Smooth muscle cell (in vitro differentiated cells): Measurements from ENCODE around the gene FRY. TPM values are rescaled to one million over a fixed set of nuclear protein-coding genes. Genes with fewer than 3 reads are reported as not detected.

Experiments used
- DNase-seq: peaks from one replicate; lab custom pipeline; 2025; ENCODE audit not compliant: unreplicated experiment; lab: John Stamatoyannopoulos, UW
- H2AFZ ChIP-seq: fragments of 200-600 bp; sonication (generic); 2 replicates; pipeline ENCODE4 v1.6.0; 2016; ENCODE audit warnings: antibody characterized with exemption, low read depth, mild to moderate bottlenecking
- H3F3A ChIP-seq: fragments of 200-600 bp; sonication (generic); 2 replicates; pipeline ENCODE4 v1.6.0; 2017; ENCODE audit warnings: antibody characterized with exemption, low read depth
- H3K27ac ChIP-seq: fragments of 200-600 bp; sonication (generic); 2 replicates; pipeline ENCODE4 v1.5.1; 2016; ENCODE audit warnings: low read depth, mild to moderate bottlenecking
- H3K27me3 ChIP-seq: fragments of 200-600 bp; sonication (generic); 2 replicates; pipeline ENCODE4 v1.6.1; 2016; ENCODE audit warnings: low read depth, mild to moderate bottlenecking
- H3K36me3 ChIP-seq: fragments of 200-600 bp; sonication (generic); 2 replicates; pipeline ENCODE4 v1.5.1; 2016; ENCODE audit warnings: low read depth
- H3K4me1 ChIP-seq: fragments of 200-600 bp; sonication (generic); 2 replicates; pipeline ENCODE4 v1.5.1; 2016; ENCODE audit warnings: low read depth
- H3K4me2 ChIP-seq: fragments of 200-600 bp; sonication (generic); 2 replicates; pipeline ENCODE4 v1.6.0; 2016; ENCODE audit warnings: mild to moderate bottlenecking
- H3K4me3 ChIP-seq: fragments of 200-600 bp; sonication (generic); 2 replicates; pipeline ENCODE4 v1.5.1; 2016; ENCODE audit warnings: mild to moderate bottlenecking
- H3K79me2 ChIP-seq: fragments of 200-600 bp; sonication (generic); 2 replicates; pipeline ENCODE4 v1.6.0; 2016; ENCODE audit warnings: low read depth, mild to moderate bottlenecking
- H3K9ac ChIP-seq: fragments of 200-600 bp; sonication (generic); 2 replicates; pipeline ENCODE4 v1.6.0; 2016; ENCODE audit warnings: low read depth
- H3K9me3 ChIP-seq: fragments of 200-600 bp; sonication (generic); replicated peaks from 2 replicates; pipeline ENCODE4 v1.5.1; 2016; ENCODE audit warnings: low read depth
- H4K20me1 ChIP-seq: fragments of 200-600 bp; sonication (generic); 2 replicates; pipeline ENCODE4 v1.6.0; 2016; ENCODE audit warnings: low read depth
- CTCF ChIP-seq: fragments of 200-600 bp; sonication (generic); IDR thresholded peaks from 2 replicates; pipeline ENCODE4 v1.5.1; 2017; ENCODE audit warnings: borderline replicate concordance, mild to moderate bottlenecking, antibody characterized with exemption; ENCODE audit not compliant: insufficient read depth, poor library complexity, severe bottlenecking
- WGBS: methylation state at CpG from one replicate; pipeline ENCODE4 v1.1.7; 2016; ENCODE audit warnings: low lambda C conversion rate; 5-methylcytosine and 5-hydroxymethylcytosine counted together
- polyA plus RNA-seq: library from polyadenylated mRNA; unstranded; fragments of >200 nt; fragmentation: Nextera tagmentation; extraction: Ambion mirVana; gene quantifications from 2 replicates; pipeline ENCODE4 v1.2.1, GENCODE V29; 2016
- total RNA-seq: library from RNA; depleted of rRNA; stranded (reverse); fragments of >200 nt; gene quantifications from 2 replicates; pipeline ENCODE4 v1.2.3, GENCODE V29; 2014

Gene FRY
- total and polyA plus RNA-seq, 2 experiments from 2014 or later = 1.1 to 3.2 TPM

GRCh38 chr13:32316501-32316900, 284.9 kb downstream of the FRY start:
- WGBS = 74% methylated on average over 6 of the region's 6 CpGs
- Histone ChIP-seq H3K9me3 (no peaks in the 10 kb centered on the region), H3K4me3 (peak overlapping the region; percentile 68), H3K4me2 (peak overlapping the region; percentile 84), H4K20me1 (no peaks in the 10 kb centered on the region), H3K9ac (peak overlapping the region; percentile 94), H3K4me1 (no peaks in the 10 kb centered on the region), H2AFZ (peak overlapping the region; percentile 91), H3K36me3 (no peaks in the 10 kb centered on the region), H3F3A (no peaks in the 10 kb centered on the region), H3K27me3 (no peaks in the 10 kb centered on the region), H3K79me2 (no peaks in the 10 kb centered on the region), H3K27ac (peak overlapping the region; percentile 92)
- DNase-seq = no peak
- TF ChIP-seq CTCF = no peak

GRCh38 chr13:32317716-32318465, 286.3 kb downstream of the FRY start:
- 98% methylated on average over 2 of the region's 2 CpGs for WGBS

GRCh38 chr13:32320528-32320927, 289.0 kb downstream of the FRY start:
- Histone ChIP-seq H3K27ac (no peak overlapping the region), H3K4me2 (no peak overlapping the region), H3K4me3 (no peak overlapping the region), H2AFZ (no peak overlapping the region), H3K27me3 (no peaks in the 10 kb centered on the region), H3K9me3 (no peaks in the 10 kb centered on the region), H3K9ac (no peak overlapping the region), H3F3A (no peaks in the 10 kb centered on the region), H4K20me1 (no peaks in the 10 kb centered on the region), H3K79me2 (no peaks in the 10 kb centered on the region), H3K4me1 (no peaks in the 10 kb centered on the region), H3K36me3 (no peaks in the 10 kb centered on the region)
- no peak for TF ChIP-seq CTCF
- DNase-seq = no peak
- 93% methylated on average over 4 of the region's 4 CpGs for WGBS

More at GRCh38 chr13:32317716-32318465, 286.3 kb downstream of the FRY start:
- Histone ChIP-seq H2AFZ (peak overlapping the region; percentile 6), H4K20me1 (no peaks in the 10 kb centered on the region), H3K4me1 (no peaks in the 10 kb centered on the region), H3K4me2 (no peak overlapping the region), H3K27ac (no peak overlapping the region), H3K4me3 (no peak overlapping the region), H3K9me3 (no peaks in the 10 kb centered on the region), H3K36me3 (no peaks in the 10 kb centered on the region), H3K9ac (no peak overlapping the region), H3K79me2 (no peaks in the 10 kb centered on the region), H3K27me3 (no peaks in the 10 kb centered on the region), H3F3A (no peaks in the 10 kb centered on the region)
- no peak for TF ChIP-seq CTCF
- DNase-seq = no peak

- Histone ChIP-seq H3K79me2 (no peaks in the 10 kb centered on the region), H3F3A (no peaks in the 10 kb centered on the region), H3K9ac (peak overlapping the region; percentile 21), H2AFZ (no peak overlapping the region), H3K4me1 (no peaks in the 10 kb centered on the region), H3K36me3 (no peaks in the 10 kb centered on the region), H4K20me1 (no peaks in the 10 kb centered on the region), H3K27me3 (no peaks in the 10 kb centered on the region), H3K4me2 (no peak overlapping the region), H3K4me3 (no peak overlapping the region), H3K27ac (peak overlapping the region; percentile 18), H3K9me3 (no peaks in the 10 kb centered on the region)
- DNase-seq = no peak
- no peak for TF ChIP-seq CTCF
These were observed 292.3 kb downstream of the FRY start for GRCh38 chr13:32323912-32324311.
